ENCODE measurements around the gene KRT12.
A peak's percentile ranks its signal among the peaks of the same experiment; 100 is the strongest.
"Not testable (repeated sequence)": the region's sequence is repeated elsewhere in the genome, so short reads cannot be mapped to it uniquely, and the experiment has no call there.

KRT12 gene

DNA sequence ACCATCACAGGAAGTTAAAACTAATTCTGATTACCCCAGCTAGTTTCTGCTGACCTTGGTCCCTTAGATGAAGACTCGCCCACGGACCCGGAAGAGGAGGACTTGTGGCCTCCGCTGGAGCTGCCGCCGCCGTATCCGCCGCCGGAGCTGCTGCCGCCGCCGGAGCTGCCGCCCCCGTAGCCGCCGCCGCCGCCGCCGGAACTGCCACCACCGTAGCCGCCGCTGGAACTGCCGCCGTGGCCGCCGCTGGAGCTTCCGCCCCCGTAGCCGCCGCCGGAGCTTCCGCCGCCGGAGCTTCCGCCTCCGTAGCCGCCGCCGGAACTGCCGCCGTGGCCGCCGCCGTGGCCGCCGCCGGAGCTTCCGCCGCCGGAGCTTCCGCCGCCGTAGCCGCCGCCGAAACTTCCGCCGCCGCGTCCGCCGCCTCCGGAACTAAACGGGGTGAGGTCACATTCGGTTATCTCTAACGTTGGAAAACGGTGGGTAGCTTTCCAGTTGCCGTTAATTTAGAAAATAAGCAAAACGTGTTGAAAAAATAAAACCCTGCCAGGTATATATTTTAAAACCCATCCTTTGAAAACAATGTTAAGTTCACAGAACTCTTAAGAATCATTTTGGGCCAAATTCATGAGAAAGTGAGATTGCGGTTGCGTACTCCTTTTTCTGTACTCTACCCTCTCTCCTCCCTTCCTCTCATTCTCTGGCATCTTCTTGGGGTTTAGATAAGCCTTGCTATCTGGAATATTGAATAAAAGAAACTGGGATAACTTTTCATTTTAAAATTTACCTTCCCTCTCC is 48.1 kb downstream of the KRT12 start:
- DNase-seq (ENCODE audit: extremely low read depth in 1 of 2, low read depth in 1 of 2) = peak; percentile 74 to 75

DNA sequence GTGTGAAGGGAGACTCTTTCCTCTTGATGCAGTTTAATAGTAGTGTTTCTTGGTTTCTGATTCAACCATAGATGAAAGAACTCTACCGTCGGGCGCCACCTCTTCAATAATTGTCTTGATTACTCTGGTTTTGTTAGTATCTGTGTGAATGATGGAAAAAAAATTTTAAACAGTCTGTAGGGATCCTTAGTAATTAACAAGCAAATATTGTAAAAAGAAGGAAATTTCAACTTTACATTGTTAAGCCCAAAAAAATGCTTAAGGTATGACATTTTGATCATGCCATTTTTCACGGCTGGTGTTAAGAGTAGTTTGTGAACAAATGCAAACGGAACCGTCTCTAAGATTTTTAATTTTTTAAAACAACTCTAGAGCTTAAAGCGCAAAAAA is 48.7 kb downstream of the KRT12 start:
- no peak for DNase-seq (ENCODE audit: extremely low read depth in 1 of 2, low read depth in 1 of 2)

DNA sequence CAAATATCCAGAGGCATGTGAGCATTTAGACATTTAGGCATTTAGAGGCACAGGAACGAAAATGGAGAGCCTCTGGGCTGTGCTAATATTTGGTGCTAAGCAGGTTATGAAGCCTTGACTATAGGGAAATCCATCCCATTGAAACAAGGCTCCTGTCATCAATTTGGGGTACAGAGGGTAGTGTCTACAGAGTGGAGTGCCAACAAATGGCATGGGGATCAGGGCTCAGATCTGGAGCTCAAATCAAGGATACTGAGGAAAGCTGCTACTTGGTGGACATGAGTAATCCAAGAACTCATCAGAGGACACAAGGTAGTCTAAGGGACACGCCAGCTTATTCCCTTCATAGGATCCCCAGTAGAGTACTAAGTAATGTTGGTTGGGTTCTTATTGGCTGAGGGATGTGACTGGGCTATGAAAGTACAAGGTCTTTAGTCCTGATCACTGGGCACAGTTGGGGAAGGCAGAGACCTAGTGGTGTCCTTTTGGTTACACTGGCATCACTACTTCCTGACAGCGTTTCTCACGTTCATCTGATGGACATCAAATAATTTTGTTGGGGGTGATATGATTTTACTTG is 49.8 kb downstream of the KRT12 start:
- DNase-seq (ENCODE audit: extremely low read depth in 1 of 2, low read depth in 1 of 2) = no peak

DNA sequence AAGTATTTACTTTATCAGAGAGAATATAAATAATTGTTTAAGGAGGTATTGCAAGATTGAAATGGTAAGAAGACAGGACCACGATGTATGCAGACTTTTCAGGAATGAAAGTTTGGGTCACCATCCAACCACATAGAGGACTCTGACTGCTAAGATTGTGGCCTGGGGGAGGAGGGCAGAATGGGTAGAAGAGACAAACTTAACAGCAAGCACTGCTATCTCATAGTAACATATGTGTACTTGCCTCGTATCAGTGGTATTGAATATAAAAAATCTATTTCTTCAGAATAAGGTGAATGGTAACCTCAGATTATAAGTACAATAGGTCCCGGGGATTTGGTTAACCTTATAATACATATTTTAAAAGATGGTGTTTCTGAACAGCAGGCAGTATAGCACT is 50.5 kb downstream of the KRT12 start:
- DNase-seq (ENCODE audit: extremely low read depth in 1 of 2, low read depth in 1 of 2) = no peak

DNA sequence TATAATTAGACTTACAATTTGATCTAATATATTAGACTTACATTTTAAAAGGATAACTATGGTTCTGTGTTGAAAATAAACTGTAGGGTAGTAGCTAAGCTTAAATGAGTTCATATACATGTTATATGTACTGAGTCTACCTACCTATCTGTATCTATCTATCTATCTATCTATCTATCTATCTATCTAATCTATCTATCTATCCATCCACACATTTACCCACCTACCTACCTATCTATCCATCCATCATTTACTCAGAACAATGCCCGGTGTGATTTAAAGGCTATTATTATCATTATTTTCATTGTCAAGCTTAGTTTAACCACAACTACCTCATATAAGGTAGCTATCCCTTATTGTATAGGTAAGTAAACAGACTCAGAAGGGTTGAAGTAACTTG is 51.6 kb downstream of the KRT12 start:
- DNase-seq (ENCODE audit: extremely low read depth in 1 of 2, low read depth in 1 of 2) = no peak

DNA sequence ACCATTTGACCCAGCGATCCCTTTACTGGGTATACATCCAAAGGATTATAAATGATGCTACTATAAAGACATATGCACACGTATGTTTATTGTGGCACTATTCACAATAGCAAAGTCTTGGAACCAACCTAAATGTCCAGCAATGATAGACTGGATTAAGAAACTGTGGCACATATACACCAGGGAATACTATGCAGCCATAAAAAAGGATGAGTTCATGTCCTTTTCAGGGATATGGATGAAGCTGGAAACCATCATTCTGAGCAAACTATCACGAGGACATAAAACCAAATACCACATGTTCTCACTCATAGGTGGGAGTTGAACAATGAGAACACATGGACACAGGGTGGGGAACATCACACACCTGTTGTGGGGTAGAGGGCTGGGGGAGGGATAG is 52.4 kb downstream of the KRT12 start:
- DNase-seq (ENCODE audit: extremely low read depth in 1 of 2, low read depth in 1 of 2) = not testable (repeated sequence)

DNA sequence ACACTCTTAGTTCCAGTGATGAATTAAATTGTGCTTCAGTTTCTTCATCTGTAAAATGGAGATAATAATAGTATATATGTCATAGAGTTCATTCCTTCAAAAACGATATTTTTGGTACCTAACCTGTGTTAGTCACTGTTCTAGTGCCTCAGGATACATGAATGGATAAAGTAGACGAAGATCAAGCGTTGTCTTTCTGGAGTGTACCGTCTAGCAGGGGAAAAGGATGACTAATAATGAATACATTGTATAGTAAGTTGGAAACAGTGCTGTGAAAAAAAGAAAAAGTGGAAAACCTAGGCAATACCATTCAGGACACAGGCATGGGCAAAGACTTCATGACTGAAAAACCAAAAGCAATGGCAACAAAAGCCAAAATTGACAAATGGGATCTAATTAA is 53.2 kb downstream of the KRT12 start:
- no peak for DNase-seq (ENCODE audit: extremely low read depth in 1 of 2, low read depth in 1 of 2)

DNA sequence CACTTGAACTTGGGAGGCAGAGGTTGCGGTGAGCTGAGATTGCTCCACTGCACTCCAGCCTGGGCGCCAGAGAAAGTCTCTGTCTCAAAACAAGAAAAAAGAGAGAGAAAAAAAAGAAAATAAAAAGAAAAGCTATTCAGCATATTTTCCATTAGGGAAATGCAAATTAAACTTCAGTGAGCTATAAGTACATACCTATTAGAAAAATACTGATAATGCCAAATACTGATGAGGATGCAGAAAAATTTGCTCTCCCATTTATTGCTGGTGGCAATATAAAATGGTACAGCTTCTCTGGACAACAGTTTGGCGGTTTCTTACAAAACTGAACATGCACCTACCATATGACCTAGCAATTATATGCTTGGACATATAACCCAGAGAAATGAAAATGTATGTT is 54.4 kb downstream of the KRT12 start:
- DNase-seq (ENCODE audit: extremely low read depth in 1 of 2, low read depth in 1 of 2) = no peak

Measured in stimulated activated CD8-positive, alpha-beta memory T cell treated with anti-CD3 and anti-CD28 coated beads, Interleukin-7, amount 100 ng/mL, for 48 hours (primary cell).